Measurements from ENCODE around the gene COA8.

DNA sequence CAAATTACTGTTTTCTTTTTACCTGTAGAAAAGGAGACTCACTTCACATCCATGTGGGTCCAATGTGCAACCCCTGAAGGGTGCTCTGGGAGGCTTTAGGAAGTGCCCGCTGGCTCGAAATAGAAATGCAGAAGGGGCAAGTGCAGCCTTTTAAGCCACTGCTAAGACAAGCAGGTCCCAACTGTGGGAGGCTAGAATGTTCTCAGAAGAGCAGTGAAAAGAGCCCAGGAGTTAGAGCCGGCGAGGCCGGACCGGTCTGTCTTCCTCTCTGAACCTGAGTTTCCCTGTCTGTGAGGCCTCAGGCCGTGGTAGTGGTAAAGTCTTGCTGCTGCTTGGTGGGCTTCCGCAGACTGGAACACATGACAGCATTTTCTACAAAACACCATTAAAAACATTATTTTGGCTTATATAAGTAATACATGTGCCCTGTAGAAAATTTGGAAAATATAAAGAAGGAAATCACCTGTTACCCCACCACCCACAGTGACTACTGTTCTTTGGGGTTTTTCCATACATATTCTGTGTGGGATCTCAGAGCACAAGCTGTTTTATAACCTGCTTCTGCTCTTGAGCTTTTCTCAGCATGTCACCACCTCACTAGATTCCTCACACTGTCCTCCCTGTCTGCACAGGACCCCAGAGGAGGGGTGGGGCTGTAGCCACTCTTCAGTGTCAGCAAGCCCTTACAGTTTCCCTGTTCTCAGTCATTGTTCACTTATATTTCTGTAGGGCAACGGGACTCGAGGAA lies 46.2 kb upstream of the COA8 start:
- TF ChIP-seq POLR2A (IDR thresholded peaks at IDR 0.05): no peak
- TF ChIP-seq, protein P1, sequence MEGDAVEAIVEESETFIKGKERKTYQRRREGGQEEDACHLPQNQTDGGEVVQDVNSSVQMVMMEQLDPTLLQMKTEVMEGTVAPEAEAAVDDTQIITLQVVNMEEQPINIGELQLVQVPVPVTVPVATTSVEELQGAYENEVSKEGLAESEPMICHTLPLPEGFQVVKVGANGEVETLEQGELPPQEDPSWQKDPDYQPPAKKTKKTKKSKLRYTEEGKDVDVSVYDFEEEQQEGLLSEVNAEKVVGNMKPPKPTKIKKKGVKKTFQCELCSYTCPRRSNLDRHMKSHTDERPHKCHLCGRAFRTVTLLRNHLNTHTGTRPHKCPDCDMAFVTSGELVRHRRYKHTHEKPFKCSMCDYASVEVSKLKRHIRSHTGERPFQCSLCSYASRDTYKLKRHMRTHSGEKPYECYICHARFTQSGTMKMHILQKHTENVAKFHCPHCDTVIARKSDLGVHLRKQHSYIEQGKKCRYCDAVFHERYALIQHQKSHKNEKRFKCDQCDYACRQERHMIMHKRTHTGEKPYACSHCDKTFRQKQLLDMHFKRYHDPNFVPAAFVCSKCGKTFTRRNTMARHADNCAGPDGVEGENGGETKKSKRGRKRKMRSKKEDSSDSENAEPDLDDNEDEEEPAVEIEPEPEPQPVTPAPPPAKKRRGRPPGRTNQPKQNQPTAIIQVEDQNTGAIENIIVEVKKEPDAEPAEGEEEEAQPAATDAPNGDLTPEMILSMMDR (IDR thresholded peaks at IDR 0.05): no peak

Measured in vagina (tissue), 2 donors.